ENCODE measurements around the gene NDUFA3. TPM values are rescaled to one million over a fixed set of nuclear protein-coding genes. Genes with fewer than 3 reads are reported as not detected.

NDUFA3 gene
- total RNA-seq, 1 donor, result 10.4 TPM

- no peak for TF ChIP-seq CTCF (IDR thresholded peaks at IDR 0.05; ENCODE audit: insufficient read depth, low read depth, low read length)
- no peak overlapping the region for H3K4me3 ChIP-seq (ENCODE audit: low read depth, low read length)
- DNase-seq (ENCODE audit: low read depth), result no peak
Measured at GRCh38 chr19:54124393-54124792, 21.7 kb downstream of the NDUFA3 start.

GRCh38 chr19:54125713-54126112, 23.1 kb downstream of the NDUFA3 start:
- no peak overlapping the region for H3K4me3 ChIP-seq (ENCODE audit: low read depth, low read length)
- TF ChIP-seq CTCF (IDR thresholded peaks at IDR 0.05; ENCODE audit: insufficient read depth, low read depth, low read length), result no peak
- no peak for DNase-seq (ENCODE audit: low read depth)

- TF ChIP-seq CTCF (IDR thresholded peaks at IDR 0.05; ENCODE audit: insufficient read depth, low read depth, low read length), result no peak
- no peak overlapping the region for H3K4me3 ChIP-seq (ENCODE audit: low read depth, low read length)
- no peak for DNase-seq (ENCODE audit: low read depth)
Measured at GRCh38 chr19:54127688-54128440, 25.2 kb downstream of the NDUFA3 start.

GRCh38 chr19:54128441-54128725, 25.7 kb downstream of the NDUFA3 start:
- no peak for TF ChIP-seq CTCF (IDR thresholded peaks at IDR 0.05; ENCODE audit: insufficient read depth, low read depth, low read length)
- H3K4me3 ChIP-seq (ENCODE audit: low read depth, low read length), result no peak overlapping the region
- no peak for DNase-seq (ENCODE audit: low read depth)

GRCh38 chr19:54128796-54129616, 26.4 kb downstream of the NDUFA3 start:
- DNase-seq (ENCODE audit: low read depth), result no peak
- no peak for TF ChIP-seq CTCF (IDR thresholded peaks at IDR 0.05; ENCODE audit: insufficient read depth, low read depth, low read length)
- no peak overlapping the region for H3K4me3 ChIP-seq (ENCODE audit: low read depth, low read length)

- no peak overlapping the region for H3K4me3 ChIP-seq (ENCODE audit: low read depth, low read length)
- DNase-seq (ENCODE audit: low read depth), result no peak
- no peak for TF ChIP-seq CTCF (IDR thresholded peaks at IDR 0.05; ENCODE audit: insufficient read depth, low read depth, low read length)
Measured at GRCh38 chr19:54129617-54129996, 27.0 kb downstream of the NDUFA3 start.
